ENCODE data around the gene C4orf17.

Gene C4orf17

DNA sequence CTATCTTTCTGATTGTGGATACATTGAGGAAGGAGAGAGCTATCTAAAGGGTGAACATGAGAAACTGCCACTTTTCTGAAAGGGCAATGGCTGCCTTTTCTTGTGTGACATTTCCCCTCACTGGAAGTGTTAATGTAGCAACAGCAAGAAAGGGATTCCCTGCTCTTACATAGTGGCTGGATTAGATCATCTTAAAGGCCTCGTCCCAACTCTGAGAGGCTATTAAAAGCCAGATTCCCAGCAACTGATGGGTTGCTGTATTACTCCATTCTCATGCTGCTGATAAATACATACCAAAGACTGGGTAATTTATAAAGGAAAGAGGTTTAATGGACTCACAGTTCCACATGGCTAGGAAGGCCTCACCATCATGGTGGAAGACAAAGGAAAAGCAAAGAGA is 41.9 kb upstream of the C4orf17 start:
- no peak overlapping the region for H4K5ac ChIP-seq (ENCODE audit: low read length)
- H2BK5ac ChIP-seq (ENCODE audit: low read length) = no peak overlapping the region
- H3K23ac ChIP-seq (ENCODE audit: low read length) = no peak overlapping the region
- peak; percentile 13 for DNase-seq
- no peak overlapping the region for H4K8ac ChIP-seq (ENCODE audit: low read depth, low read length)
- H3K4ac ChIP-seq (ENCODE audit: low read depth, low read length) = no peak overlapping the region
- no peaks in the 10 kb centered on the region for H3K79me2 ChIP-seq (ENCODE audit: control insufficient read depth, insufficient read depth, low read length)
- no peak overlapping the region for H2AK5ac ChIP-seq (ENCODE audit: low read length)
- no peaks in the 10 kb centered on the region for H3K27me3 ChIP-seq (ENCODE audit: insufficient read depth, low read length, poor library complexity)
- no peak overlapping the region for H3K27ac ChIP-seq (ENCODE audit: low read depth, low read length)
- H3K4me2 ChIP-seq (ENCODE audit: low read length) = no peak overlapping the region
- no peak overlapping the region for H3K18ac ChIP-seq (ENCODE audit: low read length)
- H3K4me3 ChIP-seq (ENCODE audit: low read length) = no peak overlapping the region
- no peak overlapping the region for H2BK120ac ChIP-seq (ENCODE audit: low read depth, low read length)
- no peaks in the 10 kb centered on the region for H3K79me1 ChIP-seq (ENCODE audit: low read length)
- H3K4me1 ChIP-seq (ENCODE audit: control insufficient read depth, low read depth, low read length) = no peaks in the 10 kb centered on the region
- no peak overlapping the region for H3K9ac ChIP-seq (ENCODE audit: low read length)
- H3K36me3 ChIP-seq (ENCODE audit: control insufficient read depth, insufficient read depth, low read length) = no peaks in the 10 kb centered on the region
- WGBS (ENCODE audit: extremely low coverage, insufficient coverage, low lambda C conversion rate) = no CpG with 5 or more reads among the region's 1 CpG
- H3K56ac ChIP-seq (ENCODE audit: low read length) = no peak overlapping the region
- H2BK15ac ChIP-seq (replicated peaks; ENCODE audit: low read depth) = no peak overlapping the region

DNA sequence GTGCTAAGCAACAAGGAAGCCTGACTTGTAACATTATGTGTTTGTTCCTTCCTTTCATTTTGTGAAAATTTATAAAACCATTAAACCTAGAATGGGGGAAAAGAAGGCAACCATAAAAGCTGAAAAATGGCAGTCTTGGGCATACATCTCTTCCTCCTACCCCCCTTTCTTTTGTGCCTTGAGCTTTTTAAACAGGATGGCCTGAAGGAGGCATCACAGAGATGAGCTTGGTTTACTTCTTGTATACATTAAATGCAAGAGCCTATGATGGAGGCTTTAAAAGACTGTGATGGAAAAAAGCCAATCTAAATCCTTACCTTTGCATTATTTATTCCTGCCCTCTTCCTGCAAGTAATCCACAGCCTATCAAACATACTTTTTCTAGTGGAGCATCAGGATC is 39.5 kb upstream of the C4orf17 start:
- Histone ChIP-seq H3K18ac (ENCODE audit: low read length) (no peak overlapping the region), H3K79me2 (ENCODE audit: control insufficient read depth, insufficient read depth, low read length) (no peaks in the 10 kb centered on the region), H3K9ac (ENCODE audit: low read length) (no peak overlapping the region), H3K56ac (ENCODE audit: low read length) (no peak overlapping the region), H2BK15ac (replicated peaks; ENCODE audit: low read depth) (no peak overlapping the region), H2BK120ac (ENCODE audit: low read depth, low read length) (no peak overlapping the region), H2BK5ac (ENCODE audit: low read length) (no peak overlapping the region), H2AK5ac (ENCODE audit: low read length) (no peak overlapping the region), H3K23ac (ENCODE audit: low read length) (no peak overlapping the region), H3K4me2 (ENCODE audit: low read length) (no peak overlapping the region), H3K4me1 (ENCODE audit: control insufficient read depth, low read depth, low read length) (no peaks in the 10 kb centered on the region), H3K27ac (ENCODE audit: low read depth, low read length) (no peak overlapping the region), H4K8ac (ENCODE audit: low read depth, low read length) (no peak overlapping the region), H3K36me3 (ENCODE audit: control insufficient read depth, insufficient read depth, low read length) (no peaks in the 10 kb centered on the region), H3K79me1 (ENCODE audit: low read length) (no peaks in the 10 kb centered on the region), H3K4ac (ENCODE audit: low read depth, low read length) (no peak overlapping the region), H4K5ac (ENCODE audit: low read length) (no peak overlapping the region), H3K4me3 (ENCODE audit: low read length) (no peak overlapping the region), H3K27me3 (ENCODE audit: insufficient read depth, low read length, poor library complexity) (no peaks in the 10 kb centered on the region)
- peak; percentile 37 for DNase-seq

DNA sequence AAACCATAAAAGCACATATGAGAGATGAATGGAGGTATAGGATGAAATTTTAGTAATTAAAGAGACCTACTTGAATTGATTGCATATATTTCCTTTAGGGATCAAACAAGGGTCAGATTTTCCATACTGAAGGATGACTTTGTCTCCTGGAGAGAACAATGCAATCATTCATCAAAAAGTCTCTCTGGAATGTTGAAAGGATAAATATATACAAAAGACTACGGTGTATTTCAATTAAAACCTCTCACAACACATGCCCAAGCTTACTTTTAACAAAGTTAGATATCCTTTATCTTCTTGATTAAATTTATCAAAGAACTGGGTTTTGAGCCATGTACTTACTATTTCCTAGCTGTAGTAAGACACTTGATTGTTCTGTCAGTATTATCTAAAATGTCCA is 38.9 kb upstream of the C4orf17 start:
- Histone ChIP-seq H3K4me2 (ENCODE audit: low read length) (no peak overlapping the region), H2BK15ac (replicated peaks; ENCODE audit: low read depth) (no peak overlapping the region), H3K9ac (ENCODE audit: low read length) (no peak overlapping the region), H3K36me3 (ENCODE audit: control insufficient read depth, insufficient read depth, low read length) (no peaks in the 10 kb centered on the region), H3K18ac (ENCODE audit: low read length) (no peak overlapping the region), H3K56ac (ENCODE audit: low read length) (no peak overlapping the region), H4K8ac (ENCODE audit: low read depth, low read length) (no peak overlapping the region), H3K23ac (ENCODE audit: low read length) (no peak overlapping the region), H3K79me2 (ENCODE audit: control insufficient read depth, insufficient read depth, low read length) (no peaks in the 10 kb centered on the region), H3K27ac (ENCODE audit: low read depth, low read length) (no peak overlapping the region), H2BK5ac (ENCODE audit: low read length) (no peak overlapping the region), H4K5ac (ENCODE audit: low read length) (no peak overlapping the region), H3K79me1 (ENCODE audit: low read length) (no peaks in the 10 kb centered on the region), H3K27me3 (ENCODE audit: insufficient read depth, low read length, poor library complexity) (no peaks in the 10 kb centered on the region), H3K4me3 (ENCODE audit: low read length) (no peak overlapping the region), H3K4me1 (ENCODE audit: control insufficient read depth, low read depth, low read length) (no peaks in the 10 kb centered on the region), H2BK120ac (ENCODE audit: low read depth, low read length) (no peak overlapping the region), H3K4ac (ENCODE audit: low read depth, low read length) (no peak overlapping the region), H2AK5ac (ENCODE audit: low read length) (no peak overlapping the region)
- no CpG with 5 or more reads among the region's 1 CpG for WGBS (ENCODE audit: extremely low coverage, insufficient coverage, low lambda C conversion rate)
- DNase-seq = no peak

DNA sequence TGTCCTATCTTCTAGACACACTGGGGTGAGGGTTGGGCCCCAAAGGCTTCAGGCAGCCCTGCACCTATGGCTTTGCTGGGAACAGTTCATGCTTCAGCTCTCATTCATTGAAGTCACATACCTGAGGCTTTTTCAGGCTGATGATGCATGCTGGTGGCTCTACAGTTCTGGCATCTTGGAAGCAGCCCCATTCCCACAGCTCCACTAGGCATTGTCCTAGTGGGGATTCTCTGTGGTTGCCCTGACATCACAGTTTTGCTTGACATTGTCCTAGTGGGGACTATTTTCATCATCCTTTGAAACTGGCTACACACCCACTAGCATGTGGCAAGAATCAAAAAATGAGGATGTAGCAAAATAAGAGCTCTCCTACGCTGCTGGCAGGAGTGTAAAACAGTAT is 37.7 kb upstream of the C4orf17 start:
- Histone ChIP-seq H4K5ac (ENCODE audit: low read length) (no peak overlapping the region), H4K8ac (ENCODE audit: low read depth, low read length) (no peak overlapping the region), H3K23ac (ENCODE audit: low read length) (no peak overlapping the region), H3K36me3 (ENCODE audit: control insufficient read depth, insufficient read depth, low read length) (no peaks in the 10 kb centered on the region), H2AK5ac (ENCODE audit: low read length) (no peak overlapping the region), H3K79me2 (ENCODE audit: control insufficient read depth, insufficient read depth, low read length) (no peaks in the 10 kb centered on the region), H2BK5ac (ENCODE audit: low read length) (no peak overlapping the region), H3K27ac (ENCODE audit: low read depth, low read length) (no peak overlapping the region), H2BK120ac (ENCODE audit: low read depth, low read length) (no peak overlapping the region), H3K9ac (ENCODE audit: low read length) (no peak overlapping the region), H3K4me3 (ENCODE audit: low read length) (no peak overlapping the region), H3K27me3 (ENCODE audit: insufficient read depth, low read length, poor library complexity) (no peaks in the 10 kb centered on the region), H3K4me1 (ENCODE audit: control insufficient read depth, low read depth, low read length) (no peaks in the 10 kb centered on the region), H3K79me1 (ENCODE audit: low read length) (no peaks in the 10 kb centered on the region), H3K4ac (ENCODE audit: low read depth, low read length) (no peak overlapping the region), H2BK15ac (replicated peaks; ENCODE audit: low read depth) (no peak overlapping the region), H3K4me2 (ENCODE audit: low read length) (no peak overlapping the region), H3K18ac (ENCODE audit: low read length) (no peak overlapping the region), H3K56ac (ENCODE audit: low read length) (no peak overlapping the region)
- WGBS (ENCODE audit: extremely low coverage, insufficient coverage, low lambda C conversion rate) = no CpG with 5 or more reads among the region's 1 CpG
- DNase-seq = no peak

DNA sequence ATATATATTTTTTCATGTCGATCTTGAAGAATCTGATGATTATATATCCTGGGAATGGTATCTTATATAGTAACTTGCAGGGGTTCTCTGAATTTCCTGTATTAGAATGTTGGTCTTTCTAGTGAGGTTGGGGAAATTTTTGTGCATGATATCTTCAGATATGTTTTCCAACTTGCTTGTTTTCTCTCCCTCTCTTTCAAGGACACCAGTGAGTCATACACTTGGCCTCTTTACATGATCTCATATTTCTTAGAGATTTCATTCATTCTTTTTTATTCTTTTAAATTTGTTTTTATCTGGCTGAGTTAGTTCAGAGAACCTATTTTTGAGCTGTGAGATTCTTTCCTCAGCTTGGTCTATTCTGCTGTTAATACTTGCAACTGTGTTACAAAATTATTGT is 27.2 kb upstream of the C4orf17 start:
- H3K4ac ChIP-seq (ENCODE audit: low read depth, low read length) = no peak overlapping the region
- H3K9ac ChIP-seq (ENCODE audit: low read length) = no peak overlapping the region

DNA sequence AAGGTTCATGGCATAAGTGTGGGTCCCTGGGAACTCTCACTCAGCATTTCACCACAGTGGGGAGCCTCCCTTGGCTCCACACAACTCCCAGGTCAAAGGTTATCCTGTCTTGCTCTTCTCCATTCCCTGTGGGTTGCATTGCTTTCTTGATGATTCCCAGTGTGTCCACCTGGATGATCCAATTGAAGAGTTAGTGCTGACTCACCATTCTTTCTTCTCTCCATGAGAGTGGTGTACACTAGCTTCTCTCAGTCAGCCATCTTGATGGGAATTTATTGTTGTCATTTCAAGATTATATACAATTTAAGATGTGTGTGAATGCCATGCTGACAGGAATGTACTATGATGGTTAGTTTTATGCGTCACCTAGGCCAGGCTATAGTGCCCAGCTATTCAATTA is 25.6 kb upstream of the C4orf17 start:
- Histone ChIP-seq H3K4ac (ENCODE audit: low read depth, low read length) (no peak overlapping the region), H3K18ac (ENCODE audit: low read length) (no peak overlapping the region), H3K23ac (ENCODE audit: low read length) (no peak overlapping the region), H4K8ac (ENCODE audit: low read depth, low read length) (no peak overlapping the region), H3K36me3 (ENCODE audit: control insufficient read depth, insufficient read depth, low read length) (no peaks in the 10 kb centered on the region), H3K4me2 (ENCODE audit: low read length) (no peak overlapping the region), H3K56ac (ENCODE audit: low read length) (no peak overlapping the region), H2BK5ac (ENCODE audit: low read length) (no peak overlapping the region), H3K79me1 (ENCODE audit: low read length) (no peaks in the 10 kb centered on the region), H4K5ac (ENCODE audit: low read length) (no peak overlapping the region), H2AK5ac (ENCODE audit: low read length) (no peak overlapping the region), H3K9ac (ENCODE audit: low read length) (no peak overlapping the region), H2BK15ac (replicated peaks; ENCODE audit: low read depth) (no peak overlapping the region), H2BK120ac (ENCODE audit: low read depth, low read length) (no peak overlapping the region), H3K79me2 (ENCODE audit: control insufficient read depth, insufficient read depth, low read length) (no peaks in the 10 kb centered on the region), H3K4me3 (ENCODE audit: low read length) (no peak overlapping the region), H3K27me3 (ENCODE audit: insufficient read depth, low read length, poor library complexity) (no peaks in the 10 kb centered on the region), H3K4me1 (ENCODE audit: control insufficient read depth, low read depth, low read length) (no peaks in the 10 kb centered on the region), H3K27ac (ENCODE audit: low read depth, low read length) (no peak overlapping the region)
- DNase-seq = no peak
- no CpG with 5 or more reads among the region's 1 CpG for WGBS (ENCODE audit: extremely low coverage, insufficient coverage, low lambda C conversion rate)

More for the DNA sequence above, 27.2 kb upstream of the C4orf17 start:
- Histone ChIP-seq H3K23ac (ENCODE audit: low read length) (no peak overlapping the region), H2BK5ac (ENCODE audit: low read length) (no peak overlapping the region), H3K4me1 (ENCODE audit: control insufficient read depth, low read depth, low read length) (no peaks in the 10 kb centered on the region), H3K27me3 (ENCODE audit: insufficient read depth, low read length, poor library complexity) (no peaks in the 10 kb centered on the region), H4K8ac (ENCODE audit: low read depth, low read length) (no peak overlapping the region), H2AK5ac (ENCODE audit: low read length) (no peak overlapping the region), H3K56ac (ENCODE audit: low read length) (no peak overlapping the region), H3K27ac (ENCODE audit: low read depth, low read length) (no peak overlapping the region), H3K4me2 (ENCODE audit: low read length) (no peak overlapping the region), H3K4me3 (ENCODE audit: low read length) (no peak overlapping the region), H3K79me1 (ENCODE audit: low read length) (no peaks in the 10 kb centered on the region), H3K79me2 (ENCODE audit: control insufficient read depth, insufficient read depth, low read length) (no peaks in the 10 kb centered on the region), H3K36me3 (ENCODE audit: control insufficient read depth, insufficient read depth, low read length) (no peaks in the 10 kb centered on the region), H2BK120ac (ENCODE audit: low read depth, low read length) (no peak overlapping the region), H3K18ac (ENCODE audit: low read length) (no peak overlapping the region), H2BK15ac (replicated peaks; ENCODE audit: low read depth) (no peak overlapping the region), H4K5ac (ENCODE audit: low read length) (no peak overlapping the region)
- DNase-seq = no peak
- WGBS (ENCODE audit: extremely low coverage, insufficient coverage, low lambda C conversion rate) = no CpG with 5 or more reads among the region's 1 CpG
